ENCODE measurements around the gene BTAF1.

The BTAF1 gene

DNA sequence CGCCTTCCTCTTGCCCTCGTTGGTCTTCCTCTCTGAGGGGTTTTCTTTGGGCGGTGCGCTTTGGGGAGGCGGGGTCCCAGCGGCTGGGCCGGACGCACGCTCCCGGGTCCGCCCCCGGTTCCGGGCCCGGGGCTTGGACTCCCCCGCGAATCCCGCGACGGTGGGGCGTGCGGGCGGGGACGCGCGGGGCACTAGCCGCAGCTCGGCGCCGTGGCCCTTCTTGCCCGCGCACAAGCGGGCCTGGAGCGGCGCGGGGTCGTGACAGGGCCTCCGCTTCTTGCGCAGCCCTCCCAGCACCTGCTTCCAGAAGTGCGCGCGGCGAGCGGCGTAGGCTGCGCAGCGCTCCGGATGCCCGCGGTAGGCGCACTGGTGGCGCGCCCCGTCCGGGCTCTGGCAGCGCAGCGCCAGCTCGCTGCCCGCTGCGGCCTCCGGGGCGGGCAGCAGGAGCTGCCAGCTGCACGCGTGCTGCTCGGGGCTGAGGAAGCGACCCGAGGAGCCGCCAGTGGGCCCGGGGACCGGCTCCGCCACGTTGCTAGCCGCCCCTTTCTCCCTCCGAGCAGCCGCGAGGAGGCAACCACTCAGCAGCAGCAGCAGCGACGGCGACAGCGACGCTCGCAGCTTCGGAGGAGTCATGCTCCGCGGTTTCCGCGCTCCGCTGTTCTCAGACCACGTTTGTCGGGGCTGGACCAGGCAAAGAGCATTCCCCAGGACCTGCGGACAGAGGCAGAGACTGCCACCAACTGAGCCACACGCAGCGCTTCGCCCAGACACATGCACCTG is 15.0 kb upstream of the BTAF1 start:
- peak; percentile 92 for DNase-seq (ENCODE audit: low read depth, low spot score)

DNA sequence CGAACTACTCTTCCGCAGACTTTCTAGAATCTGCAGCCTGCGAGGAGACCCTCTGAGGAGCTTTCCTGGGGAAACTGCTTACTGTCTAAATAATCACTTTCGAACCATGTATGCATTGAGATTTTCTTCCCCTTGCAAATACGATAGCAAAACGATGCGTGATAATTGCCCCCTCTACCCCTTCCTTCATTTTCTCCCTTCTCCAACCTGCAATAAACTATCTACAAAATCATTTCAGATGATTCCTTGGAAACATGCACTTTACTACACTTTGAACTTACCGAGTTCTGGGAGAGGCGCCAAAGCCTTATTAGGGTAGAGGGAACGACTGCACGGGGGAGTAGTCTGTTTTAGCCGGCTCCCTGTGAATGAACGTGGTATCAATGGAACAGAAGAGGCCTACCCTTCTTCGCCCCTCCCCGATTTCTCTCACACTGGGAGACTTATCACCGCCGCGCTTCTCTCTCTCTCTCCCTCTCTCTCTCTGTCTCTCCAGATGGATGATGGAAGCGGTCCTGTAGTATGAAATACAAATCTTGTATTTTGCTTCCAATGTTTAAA is 14.4 kb upstream of the BTAF1 start, which contains the start of gene FGFBP3:
FGFBP3 (minus strand) TSS at position 370 of the 561 bp plus-strand sequence. CDS start 517 bp downstream, outside the sequence.
- peak; percentile 62 for DNase-seq (ENCODE audit: low read depth, low spot score)

DNA sequence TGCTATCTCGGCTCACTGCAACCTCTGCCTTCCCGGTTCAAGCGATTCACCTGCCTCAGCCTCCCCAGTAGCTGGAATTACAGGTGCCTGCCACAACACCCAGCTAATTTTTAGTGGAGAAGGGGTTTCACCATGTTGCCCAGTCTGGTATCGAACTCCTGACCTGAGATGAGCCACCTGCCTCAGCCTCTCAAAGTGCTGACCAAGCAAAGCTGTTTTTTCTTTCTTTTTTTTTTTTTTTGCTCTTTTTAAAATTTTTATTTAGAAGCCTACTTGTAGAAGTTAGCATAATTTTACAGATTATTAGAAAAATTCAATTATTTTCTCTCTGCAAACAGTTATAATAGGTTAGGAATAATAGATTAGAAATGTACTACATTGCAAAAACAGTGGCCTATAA is 13.1 kb upstream of the BTAF1 start:
- DNase-seq (ENCODE audit: low read depth, low spot score), result no peak

DNA sequence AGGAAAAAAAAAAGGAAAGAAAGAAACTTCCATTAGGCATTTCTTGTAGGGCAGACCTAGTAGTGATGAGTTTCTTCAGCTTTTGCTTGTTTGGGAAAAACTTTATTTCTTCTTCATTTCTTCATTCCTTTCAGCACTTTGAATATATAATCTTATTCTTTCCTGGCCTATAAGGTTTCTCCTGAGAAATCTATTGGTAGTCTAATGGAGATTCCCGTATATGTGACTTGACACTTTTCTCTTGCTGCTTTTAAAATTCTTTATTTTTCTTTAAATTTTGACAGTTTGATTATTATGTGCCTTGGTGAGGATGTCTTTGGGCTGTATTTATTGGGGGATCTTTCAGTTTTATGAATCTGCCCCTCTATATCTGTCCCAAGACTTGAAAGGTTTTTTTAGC is 3.9 kb upstream of the BTAF1 start:
- DNase-seq (ENCODE audit: low read depth, low spot score), result no peak

DNA sequence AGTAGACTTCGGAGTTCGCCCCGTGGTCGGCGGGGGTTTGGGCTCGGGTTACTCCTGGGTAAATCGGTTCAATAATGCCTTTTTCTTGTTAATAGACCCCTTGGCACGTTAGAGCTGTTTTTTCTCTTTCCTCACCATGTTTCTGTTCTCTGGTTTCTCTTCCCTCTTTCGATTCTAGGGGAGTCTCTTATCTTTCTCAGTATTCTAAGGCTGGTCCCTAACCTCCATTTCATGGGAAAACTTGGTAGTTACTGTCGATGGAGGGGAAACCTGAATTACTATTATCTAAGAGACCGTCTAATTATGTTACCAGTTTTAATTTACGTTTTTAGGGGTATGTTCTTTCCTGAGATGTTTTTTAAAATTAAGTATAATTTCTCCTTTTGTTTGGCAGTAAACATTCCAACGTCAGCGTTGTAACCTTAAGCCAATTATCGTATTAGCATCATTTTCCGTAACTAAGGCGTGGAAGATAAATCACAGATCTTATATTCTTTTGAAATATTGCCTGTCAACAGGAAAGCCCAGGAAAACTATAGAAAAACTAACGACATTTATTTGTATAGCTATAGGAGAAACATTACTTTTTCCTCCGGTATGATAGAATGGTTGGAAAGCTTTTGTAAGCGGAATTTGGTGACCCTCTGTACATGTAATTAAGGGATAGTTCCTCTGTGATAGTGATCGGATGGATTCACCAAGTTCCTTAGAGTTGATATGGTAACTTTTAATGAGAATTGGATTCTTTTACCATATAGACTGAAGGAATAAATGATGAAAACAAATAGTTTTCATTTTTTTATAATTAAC is 847 bp downstream of the BTAF1 start:
- no peak for DNase-seq (ENCODE audit: low read depth, low spot score)

DNA sequence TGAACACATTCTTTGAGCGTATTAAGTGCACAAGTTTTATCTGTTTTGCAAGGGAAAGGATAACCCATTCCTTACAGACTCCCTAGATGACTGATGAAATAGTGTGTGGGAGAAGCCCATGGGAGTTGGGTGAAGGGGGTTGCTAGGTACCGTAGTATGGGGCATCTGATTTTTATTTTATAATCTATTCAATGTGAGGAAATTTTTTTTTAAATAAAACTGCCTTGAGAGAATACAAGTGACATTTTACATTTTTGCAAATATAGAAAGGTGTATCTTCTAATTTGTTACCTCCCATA is 1.4 kb downstream of the BTAF1 start:
- DNase-seq (ENCODE audit: low read depth, low spot score), result no peak

DNA sequence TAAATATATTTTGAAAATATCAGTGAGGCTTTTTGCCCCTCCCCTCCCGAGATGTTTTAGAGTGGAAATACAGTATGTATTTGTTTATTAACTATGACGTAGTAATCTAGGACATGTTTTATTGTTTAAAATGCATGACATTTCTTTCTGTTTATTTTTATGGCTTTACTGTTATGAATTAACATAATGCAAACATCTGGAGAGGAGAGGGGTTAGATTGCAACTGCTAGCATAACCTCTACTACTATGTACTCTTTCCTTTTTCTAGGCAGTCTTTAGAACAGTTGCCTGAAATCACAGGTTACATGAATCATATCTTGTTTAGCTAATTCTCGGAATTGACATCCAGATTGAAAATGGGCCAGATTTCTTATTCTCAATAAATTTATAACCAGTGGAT is 7.4 kb downstream of the BTAF1 start:
- DNase-seq (ENCODE audit: low read depth, low spot score), result no peak

DNA sequence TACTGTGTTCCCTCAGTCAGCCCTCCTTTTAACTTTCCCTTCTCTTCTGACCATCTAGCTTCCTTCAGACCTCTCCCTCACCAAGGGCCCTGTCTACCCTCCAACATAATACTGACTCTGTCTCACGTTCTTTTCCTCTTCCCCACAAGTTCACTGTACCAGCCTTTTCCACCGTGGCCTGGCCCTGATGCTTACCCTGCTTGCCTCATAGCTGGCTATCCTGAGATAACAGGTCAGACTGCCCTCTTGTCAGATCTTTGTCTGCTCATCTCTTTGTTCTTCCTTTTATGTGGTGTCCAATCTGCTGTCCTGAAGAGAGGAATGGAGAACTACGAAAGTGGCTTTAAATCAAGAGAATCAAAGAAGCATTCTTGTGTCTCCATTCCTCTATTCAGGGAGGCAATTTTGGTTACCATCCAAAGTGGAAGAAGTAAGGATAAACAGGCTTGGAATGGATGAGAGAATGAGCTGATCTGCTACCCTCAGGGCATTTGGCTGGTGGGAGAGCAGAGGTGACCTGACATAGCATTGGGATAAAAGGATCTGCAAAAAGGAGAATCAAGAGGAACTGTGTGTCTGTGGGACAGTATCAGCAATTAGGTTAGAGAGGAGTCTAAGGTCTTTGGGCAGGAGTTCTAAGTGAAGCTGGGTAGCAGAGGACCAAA is 8.1 kb downstream of the BTAF1 start:
- DNase-seq (ENCODE audit: low read depth, low spot score), result no peak

DNA sequence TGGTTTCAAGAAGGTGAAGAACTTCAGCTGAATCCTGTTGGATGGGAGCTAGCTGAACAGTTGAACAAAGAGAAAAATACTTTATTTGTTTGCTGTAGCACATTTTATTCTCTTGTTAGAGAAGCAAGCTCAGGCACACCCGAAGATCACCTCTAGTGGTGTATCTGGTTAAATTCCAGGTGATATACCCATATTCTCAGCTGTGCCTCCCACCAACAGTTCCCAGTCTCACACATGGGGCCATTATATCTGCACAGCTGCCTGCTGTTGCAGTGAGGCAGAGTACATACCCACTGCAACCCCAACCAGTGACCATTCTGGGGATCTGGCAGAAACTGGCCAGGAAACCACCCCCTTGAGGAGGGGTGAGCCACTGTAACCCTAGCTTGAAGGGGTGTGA is 9.2 kb downstream of the BTAF1 start:
- no peak for DNase-seq (ENCODE audit: low read depth, low spot score)

DNA sequence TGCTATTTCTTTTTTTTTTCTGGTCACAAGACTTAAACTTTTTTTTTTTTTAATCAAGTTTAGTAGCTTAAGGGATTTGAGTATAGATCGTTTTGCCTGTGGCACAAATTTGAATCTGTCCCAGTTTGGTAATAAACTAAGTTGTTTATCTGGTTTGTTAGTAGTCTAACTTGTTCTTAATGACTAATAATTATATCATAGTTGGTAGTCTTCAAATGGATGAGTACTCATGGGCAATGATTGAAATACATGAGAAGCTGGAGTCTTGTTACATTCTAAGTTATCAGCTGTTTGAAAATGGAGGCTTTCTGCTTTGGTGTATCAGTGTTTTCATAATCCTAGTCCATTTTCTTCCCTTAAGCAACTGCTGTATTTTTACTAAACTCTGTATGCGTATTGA is 12.3 kb downstream of the BTAF1 start:
- no peak for DNase-seq (ENCODE audit: low read depth, low spot score)

DNA sequence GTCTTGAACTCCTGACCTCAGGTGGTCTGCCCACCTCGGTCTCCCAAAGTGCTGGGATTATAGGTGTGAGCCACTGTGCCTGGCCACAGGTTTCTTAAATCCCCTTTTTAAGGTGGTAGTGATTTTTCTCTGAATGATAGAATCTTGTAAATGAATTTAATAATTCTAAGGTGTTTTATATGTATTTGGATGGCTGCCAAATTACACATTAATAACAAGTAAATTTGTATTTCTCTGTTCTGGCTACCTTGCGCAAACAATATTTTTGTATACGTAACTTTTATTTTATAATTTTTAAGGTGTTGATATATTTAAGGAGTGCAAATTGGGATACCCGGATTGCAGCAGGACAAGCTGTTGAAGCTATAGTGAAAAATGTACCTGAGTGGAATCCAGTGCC is 16.1 kb downstream of the BTAF1 start:
- DNase-seq (ENCODE audit: low read depth, low spot score), result no peak

DNA sequence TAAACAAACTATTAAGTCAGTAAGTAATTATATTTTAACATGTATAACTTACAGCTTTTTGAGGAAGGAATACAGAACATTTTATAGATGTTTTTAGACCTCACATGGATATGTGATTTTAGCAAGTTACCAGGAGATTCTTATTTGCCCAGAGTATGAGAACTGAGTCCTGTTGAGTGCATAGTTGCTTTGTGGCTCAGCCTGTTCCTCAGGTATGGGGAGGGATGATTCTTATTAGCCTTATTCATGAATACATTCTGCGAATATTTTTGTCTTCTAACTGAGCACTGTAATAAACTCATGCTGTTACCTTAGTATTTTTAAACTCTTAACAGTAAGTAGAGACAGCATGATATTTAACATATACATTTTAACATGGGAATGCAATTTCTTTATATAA is 17.9 kb downstream of the BTAF1 start:
- DNase-seq (ENCODE audit: low read depth, low spot score), result peak; percentile 17

DNA sequence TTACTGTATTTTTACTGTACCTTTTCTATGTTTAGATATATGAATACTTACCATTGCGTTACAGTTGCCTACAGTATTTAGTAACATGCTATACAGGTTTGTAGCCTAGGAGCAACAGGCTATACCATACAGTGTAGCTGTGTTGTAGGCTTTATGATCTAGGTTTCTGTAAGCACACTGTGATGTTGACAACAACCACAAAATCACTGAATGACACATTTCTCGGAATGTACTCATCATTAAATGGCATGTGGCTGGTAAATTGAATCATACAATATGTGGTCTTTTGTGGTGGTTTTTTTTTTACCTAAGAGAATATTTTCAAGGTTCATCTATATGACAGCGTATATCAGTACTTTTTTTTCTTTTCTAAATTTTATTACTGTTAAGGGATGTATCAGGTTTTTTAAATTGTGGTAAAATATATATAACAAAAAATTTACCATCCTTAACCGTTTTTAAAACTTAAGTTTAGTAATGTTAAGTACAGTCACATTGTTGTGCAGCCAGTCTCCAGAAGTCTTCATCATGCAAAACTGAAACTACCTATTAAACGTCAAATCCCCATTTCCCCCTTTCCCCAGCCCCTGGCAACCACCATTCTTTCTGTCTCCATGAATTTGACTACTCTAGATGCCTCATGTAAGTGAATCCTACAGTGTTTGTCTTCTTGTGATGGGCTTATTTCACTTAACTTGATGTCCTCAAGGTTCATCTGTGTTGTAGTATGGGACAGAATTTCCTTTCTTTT is 21.5 kb downstream of the BTAF1 start:
- peak; percentile 48 for DNase-seq (ENCODE audit: low read depth, low spot score)

DNA sequence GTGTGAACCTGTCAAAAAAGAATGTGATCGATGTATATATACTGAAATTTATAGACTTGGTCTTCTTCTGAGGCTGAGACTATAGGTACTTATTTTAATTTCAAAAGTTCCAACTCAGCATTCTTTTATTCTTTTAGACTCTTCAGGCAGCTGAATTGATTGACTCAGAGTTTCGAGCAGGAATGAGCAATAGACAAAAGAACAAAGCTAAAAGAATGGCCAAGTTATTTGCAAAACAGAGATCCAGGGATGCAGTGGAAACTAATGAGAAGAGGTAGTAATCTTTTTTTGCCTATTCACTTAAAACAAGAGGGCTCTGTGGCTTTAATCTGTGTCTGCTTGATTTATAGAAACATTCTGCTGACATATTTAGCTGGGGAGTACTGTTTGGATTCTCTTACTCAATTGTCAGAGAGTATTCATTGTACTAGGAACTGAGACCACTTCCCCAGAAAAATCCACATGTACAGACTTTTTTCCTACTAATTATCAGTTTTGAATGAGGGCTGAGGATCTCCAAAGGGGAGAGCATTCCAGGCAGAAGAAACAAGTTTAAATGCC is 30.1 kb downstream of the BTAF1 start:
- peak; percentile 26 for DNase-seq (ENCODE audit: low read depth, low spot score)

DNA sequence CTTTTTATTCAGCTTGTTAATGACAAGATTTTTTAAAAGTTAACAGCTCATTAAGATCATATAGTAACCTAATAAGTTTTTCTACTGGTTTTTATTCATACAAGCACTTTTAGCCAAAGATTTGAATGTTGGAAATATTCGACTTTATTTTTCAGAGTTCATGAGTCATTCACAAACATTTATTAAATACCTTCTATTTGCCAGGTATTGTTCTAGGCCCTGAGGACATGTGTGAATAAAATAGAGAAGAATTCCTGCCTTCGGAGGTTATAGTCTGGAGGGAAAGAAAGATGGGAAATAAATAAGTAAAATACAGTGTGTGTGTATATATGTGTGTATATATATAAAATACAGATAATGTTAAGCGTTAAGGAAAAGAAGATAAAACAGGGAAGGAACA is 31.5 kb downstream of the BTAF1 start:
- no peak for DNase-seq (ENCODE audit: low read depth, low spot score)

DNA sequence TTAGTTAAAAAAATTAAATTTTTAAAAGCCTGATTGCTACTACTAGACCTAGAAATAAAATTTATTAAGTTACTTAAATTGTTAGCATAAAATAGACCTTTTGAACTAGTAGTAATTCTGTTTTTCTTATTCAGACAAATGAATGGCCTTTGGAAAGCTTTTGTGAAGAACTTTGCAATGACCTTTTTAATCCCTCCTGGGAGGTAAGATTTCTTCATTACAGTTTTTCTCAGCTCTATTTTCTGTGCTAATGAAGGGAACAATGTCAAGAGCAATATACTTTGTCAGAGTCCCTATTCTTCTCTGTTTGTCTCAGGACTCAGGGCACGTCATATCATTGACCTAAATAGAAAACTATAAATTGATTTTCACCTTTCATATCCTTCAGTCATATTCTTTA is 33.5 kb downstream of the BTAF1 start:
- DNase-seq (ENCODE audit: low read depth, low spot score), result no peak

DNA sequence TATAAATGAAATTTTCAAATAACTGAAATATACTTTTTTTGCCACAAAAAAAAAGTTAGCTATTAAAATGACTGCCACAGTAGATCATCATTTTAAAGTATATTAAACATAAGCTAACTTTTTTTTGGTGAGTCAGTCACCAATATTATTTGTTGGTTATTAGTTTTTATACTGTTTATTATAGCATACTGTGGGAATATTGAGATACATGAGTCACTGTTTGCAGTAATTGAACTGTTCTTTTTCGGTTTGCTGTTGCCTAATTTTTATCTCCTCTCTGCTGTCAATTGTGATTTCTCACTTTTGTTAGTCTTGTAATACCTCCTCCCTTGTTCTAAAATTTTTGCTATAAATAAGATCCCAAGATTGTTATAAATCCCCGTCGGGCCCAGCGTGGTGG is 45.7 kb downstream of the BTAF1 start:
- DNase-seq (ENCODE audit: low read depth, low spot score), result no peak

DNA sequence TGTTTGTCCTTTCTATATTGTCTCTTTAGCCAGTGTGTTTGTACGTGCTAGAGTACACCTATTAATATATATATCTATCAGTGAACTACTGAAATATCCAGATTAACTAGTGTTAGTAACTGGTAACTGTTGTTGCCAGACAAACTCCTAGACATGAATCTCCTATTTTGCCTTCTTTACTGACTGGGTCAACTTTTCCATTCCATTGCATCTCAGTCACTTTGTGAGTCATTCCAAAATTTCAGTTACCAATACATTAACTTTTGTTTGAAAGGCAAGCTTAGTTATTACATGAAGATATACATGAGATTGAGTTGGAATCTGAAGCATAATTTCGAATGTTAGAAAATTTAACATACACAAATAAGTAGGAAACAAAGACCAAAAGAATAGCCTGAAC is 51.4 kb downstream of the BTAF1 start:
- peak; percentile 55 for DNase-seq (ENCODE audit: low read depth, low spot score)

DNA sequence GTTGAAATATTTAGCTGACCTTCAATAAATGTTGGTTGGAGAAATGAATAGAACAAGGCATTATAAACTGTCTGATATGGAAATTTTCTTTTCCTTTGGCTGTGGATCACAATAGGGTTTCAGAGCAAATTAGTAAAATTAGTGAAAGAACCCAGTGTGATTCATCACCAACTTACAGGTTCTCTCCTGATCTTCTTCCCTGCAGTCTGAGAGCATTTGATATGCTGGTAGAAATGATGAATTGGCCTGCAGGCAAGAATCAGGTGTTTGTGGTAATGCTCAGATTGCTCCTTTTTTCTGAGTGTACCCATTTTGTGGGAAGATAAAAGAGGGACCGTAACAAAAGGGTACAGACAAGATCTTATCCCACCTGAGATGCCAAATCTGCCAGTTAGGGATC is 51.9 kb downstream of the BTAF1 start:
- no peak for DNase-seq (ENCODE audit: low read depth, low spot score)

DNA sequence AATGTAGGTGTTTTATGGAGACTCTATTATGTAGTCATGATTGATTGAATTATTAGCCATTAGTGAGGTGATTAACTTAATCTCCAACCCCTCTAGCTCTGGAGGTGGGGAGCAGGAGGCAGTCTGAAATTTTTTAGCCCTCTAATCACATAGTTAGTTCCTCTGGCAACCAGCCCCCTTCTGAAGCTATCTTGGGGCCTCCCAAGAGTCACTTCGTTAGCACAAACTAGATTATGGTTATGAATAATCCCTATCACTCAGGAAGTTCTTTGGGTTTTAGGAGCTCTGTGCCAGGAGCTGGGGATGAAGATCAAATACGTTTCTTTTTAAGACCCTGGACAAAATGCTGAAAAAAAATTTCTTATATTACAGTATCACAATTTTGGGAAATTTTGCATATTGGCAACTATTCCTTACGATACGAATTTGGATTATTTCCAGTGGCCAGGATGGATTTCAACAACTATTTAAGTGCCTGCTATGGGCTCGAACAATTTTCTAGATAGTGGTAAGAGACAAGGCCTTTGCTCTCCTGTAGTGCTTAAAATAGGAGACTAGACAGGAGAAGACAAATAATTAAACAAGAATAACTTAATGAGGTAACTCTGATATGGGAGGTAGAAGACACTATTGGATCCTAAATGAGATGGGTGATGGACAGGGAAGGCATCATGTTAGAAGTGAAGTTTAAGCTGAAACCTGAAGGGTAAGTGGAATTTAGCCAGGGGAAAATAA is 52.9 kb downstream of the BTAF1 start:
- no peak for DNase-seq (ENCODE audit: low read depth, low spot score)

DNA sequence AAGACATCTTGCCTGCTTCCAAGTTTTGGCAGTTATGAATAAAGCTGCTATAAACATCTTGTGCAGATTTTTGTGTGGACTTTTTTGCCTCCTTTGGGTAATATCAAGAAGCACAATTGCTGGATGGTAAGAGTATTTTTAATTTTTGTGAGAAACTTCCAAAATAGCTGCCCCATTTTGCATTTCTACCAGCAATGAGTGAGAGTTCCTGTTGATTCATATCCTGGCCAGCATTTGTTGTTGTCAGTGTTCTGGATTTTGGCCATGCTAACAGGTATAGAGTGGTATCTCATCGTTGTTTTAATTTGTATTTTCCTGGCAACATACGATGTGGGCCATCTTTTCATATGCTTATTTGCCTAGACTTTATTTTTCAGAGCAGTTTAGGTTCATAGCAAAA is 53.9 kb downstream of the BTAF1 start:
- no peak for DNase-seq (ENCODE audit: low read depth, low spot score)

Data from astrocyte of the hippocampus (primary cell).